A673 (cell line): Measurements from ENCODE around the gene NCOA3. TPM values are rescaled to one million over a fixed set of nuclear protein-coding genes. Genes with fewer than 3 reads are reported as not detected.

Source experiments
- BruUV-seq: library from RNA; stranded (reverse); fragments of 400-500 nt; replicated peaks from 2 replicates; lab custom pipeline; 2021; lab: Mats Ljungman, UMichigan
- CTCF ChIA-PET: fragments of 300-600 bp; sonication (Branson Sonifier 250); formaldehyde crosslinking; loops from one replicate; lab custom pipeline; 2022; ENCODE audit warnings: antibody characterized with exemption; lab: Charles Lee
- POLR2A ChIA-PET: fragments of 300-600 bp; sonication (Branson Sonifier 250); formaldehyde crosslinking; loops from one replicate; lab custom pipeline; 2022; ENCODE audit warnings: antibody characterized with exemption; ENCODE audit not compliant: low non-redundant PET; lab: Charles Lee
- DNase-seq: peaks from one replicate; pipeline ENCODE4 v3.0.0-alpha.2; 2015; ENCODE audit warnings: low spot score
- H3K27ac ChIP-seq: fragments of 200-600 bp; sonication (generic); 2 replicates; pipeline ENCODE4 v1.5.1; 2016; ENCODE audit warnings: mixed run types, low read depth, mild to moderate bottlenecking, mixed read lengths, antibody characterized with exemption, low read length; ENCODE audit not compliant: poor library complexity, severe bottlenecking
- H3K27me3 ChIP-seq: fragments of 200-600 bp; sonication (generic); replicated peaks from 2 replicates; pipeline ENCODE4 v1.6.1; 2017; ENCODE audit warnings: mixed run types, low read depth, mild to moderate bottlenecking, mixed read lengths, antibody characterized with exemption, low read length; ENCODE audit not compliant: insufficient read depth, poor library complexity
- H3K36me3 ChIP-seq: fragments of 200-600 bp; sonication (generic); 2 replicates; pipeline ENCODE4 v1.6.1; 2016; ENCODE audit warnings: mixed run types, mild to moderate bottlenecking, mixed read lengths, antibody characterized with exemption, low read length; ENCODE audit not compliant: insufficient read depth, poor library complexity, severe bottlenecking
- H3K4me1 ChIP-seq: fragments of 200-600 bp; sonication (generic); 2 replicates; pipeline ENCODE4 v1.6.1; 2017; ENCODE audit warnings: mixed run types, mild to moderate bottlenecking, mixed read lengths, antibody characterized with exemption, low read length; ENCODE audit not compliant: insufficient read depth, poor library complexity, severe bottlenecking
- H3K4me3 ChIP-seq: fragments of 200-600 bp; sonication (generic); 2 replicates; pipeline ENCODE4 v1.5.1; 2016; ENCODE audit warnings: low read depth, mixed run types, mild to moderate bottlenecking, mixed read lengths, low read length; ENCODE audit not compliant: poor library complexity, severe bottlenecking
- H3K9me3 ChIP-seq: fragments of 200-600 bp; sonication (generic); 2 replicates; pipeline ENCODE4 v1.6.1; 2016; ENCODE audit warnings: mixed run types, low read depth, mild to moderate bottlenecking, mixed read lengths, antibody characterized with exemption, low read length; ENCODE audit not compliant: poor library complexity, severe bottlenecking
- CTCF ChIP-seq: fragments of 300-800, 200-600 bp; sonication (generic); conservative IDR thresholded peaks from 2 replicates; pipeline ENCODE4 v1.5.1; 2017; ENCODE audit warnings: low read depth, mild to moderate bottlenecking, antibody characterized with exemption, low read length, moderate library complexity, mixed read lengths
- EZH2 ChIP-seq: fragments of 200-600 bp; sonication (generic); IDR thresholded peaks from 2 replicates; pipeline ENCODE4 v1.6.1; 2017; ENCODE audit warnings: borderline replicate concordance, low read depth, mild to moderate bottlenecking, mixed read lengths, antibody characterized with exemption, low read length; ENCODE audit not compliant: poor library complexity, severe bottlenecking
- intact Hi-C: fragments of 100-400 bp; cut with micrococcal nuclease; formaldehyde crosslinking; loops from one replicate; pipeline ENCODE4 v1.10.0; 2022; ENCODE audit not compliant: unreplicated experiment
- total RNA-seq: library from RNA; stranded (reverse); gene quantifications from 2 replicates; pipeline ENCODE4 v1.2.3, GENCODE V29; 2021

Gene NCOA3
- total RNA-seq, 1 experiment from 2014 or later, result 26.8 TPM

- TF ChIP-seq EZH2 (no peak), CTCF (no peak)
- peak; percentile 51 for DNase-seq
- Histone ChIP-seq H3K4me3 (no peak overlapping the region), H3K36me3 (no peaks in the 10 kb centered on the region), H3K4me1 (peaks cover 31% of the 10 kb centered on the region), H3K27me3 (no peaks in the 10 kb centered on the region), H3K9me3 (no peaks in the 10 kb centered on the region), H3K27ac (peak overlapping the region; percentile 88)
- no TSS peak for BruUV-seq
- POLR2A ChIA-PET, result no interaction called here
- intact Hi-C loops, result no loop called here
- CTCF ChIA-PET, result no interaction called here
Measured at GRCh38 chr20:47606983-47607613, 105.4 kb downstream of the NCOA3 start.

GRCh38 chr20:47609001-47609400 is 107.3 kb downstream of the NCOA3 start:
- CTCF ChIA-PET, result no interaction called here
- TF ChIP-seq CTCF (no peak), EZH2 (no peak)
- POLR2A ChIA-PET, result no interaction called here

GRCh38 chr20:47610247-47610944 is 108.7 kb downstream of the NCOA3 start:
- Histone ChIP-seq H3K27me3 (no peaks in the 10 kb centered on the region), H3K27ac (no peak overlapping the region), H3K36me3 (no peaks in the 10 kb centered on the region), H3K4me3 (no peak overlapping the region), H3K9me3 (no peaks in the 10 kb centered on the region), H3K4me1 (peaks cover 19% of the 10 kb centered on the region)
- no TSS peak for BruUV-seq
- peak; percentile 27 for DNase-seq
- ChIA-PET CTCF (no interaction called here), POLR2A (interaction anchor here (0.5 to 0.6 kb wide), 2 partner anchors 38 to 908 kb away, joined by 3 to 4 read pairs; no protein-coding TSS in a partner anchor)
- intact Hi-C loops, result loop anchor here (10.0 kb wide), 2 partner anchors 106 to 416 kb away; partner anchors contain the start of gene NCOA3
- TF ChIP-seq CTCF (no peak), EZH2 (no peak)

More at GRCh38 chr20:47609001-47609400, 107.3 kb downstream of the NCOA3 start:
- Histone ChIP-seq H3K9me3 (no peaks in the 10 kb centered on the region), H3K4me3 (no peak overlapping the region), H3K4me1 (peaks cover 19% of the 10 kb centered on the region), H3K36me3 (no peaks in the 10 kb centered on the region), H3K27me3 (no peaks in the 10 kb centered on the region), H3K27ac (no peak overlapping the region)
- DNase-seq, result no peak
- intact Hi-C loops, result no loop called here
- no TSS peak for BruUV-seq
